ENCODE measurements around the gene ULBP2.

DNA sequence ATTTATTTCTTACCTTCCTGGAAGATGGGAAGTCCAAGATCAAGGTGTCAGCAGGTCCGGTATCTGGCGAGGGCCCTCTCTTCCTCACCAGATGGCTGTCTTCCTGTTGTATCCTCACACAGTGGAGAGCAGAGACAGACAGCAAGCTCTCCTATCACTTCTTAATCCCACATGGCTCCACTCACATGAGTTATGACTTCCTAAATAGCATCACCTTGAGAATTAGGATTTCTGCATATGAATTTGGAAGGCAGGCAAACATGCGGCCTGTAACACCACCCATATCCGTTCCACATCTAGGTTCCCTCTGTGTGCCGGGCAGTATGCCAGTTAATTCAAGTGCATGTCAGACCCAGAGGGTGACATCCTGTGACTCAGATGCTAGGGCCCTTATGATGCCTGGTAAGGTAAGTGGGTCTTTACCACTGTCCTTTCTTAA, 46.0 kb upstream of the ULBP2 start:
- TF ChIP-seq EZH2phosphoT487 (IDR thresholded peaks at IDR 0.05; ENCODE audit: low read length) (no peak), CTCF (IDR thresholded peaks at IDR 0.05; ENCODE audit: low read length) (no peak), EZH2 (optimal IDR thresholded peaks at IDR 0.05; ENCODE audit: low read depth, low read length) (no peak)
